Adrenal gland (tissue), 5 donors: ENCODE data around the gene PGP.
"Not testable (repeated sequence)": the region's sequence is repeated elsewhere in the genome, so short reads cannot be mapped to it uniquely, and the experiment has no call there.

Experiments used
- POLR2A ChIP-seq, 2 donors: fragments of 450-650 bp; IDR thresholded peaks; one replicate each; pipeline ENCODE4 v1.6.1; 2017; ENCODE audit warnings: antibody characterized with exemption in 2 of 2, mild to moderate bottlenecking in 2 of 2, moderate library complexity in 1 of 2
- TF ChIP-seq, protein P1 (sequence below), 6 experiments: fragments of 450-650 bp in 4 of 6; fragments of 200-600 bp in 2 of 6; sonication (generic) in 1 of 6; IDR thresholded peaks; 1 replicate in 5 of 6; 2 replicates in 1 of 6; pipeline versions ENCODE4 v1.5.1 to v1.8.0; 2016 to 2021; ENCODE audit warnings: antibody characterized with exemption in 6 of 6, mild to moderate bottlenecking in 2 of 6, moderate library complexity in 1 of 6
- donor health status: DM: no; HTN: no; CAD: no.

DNA sequence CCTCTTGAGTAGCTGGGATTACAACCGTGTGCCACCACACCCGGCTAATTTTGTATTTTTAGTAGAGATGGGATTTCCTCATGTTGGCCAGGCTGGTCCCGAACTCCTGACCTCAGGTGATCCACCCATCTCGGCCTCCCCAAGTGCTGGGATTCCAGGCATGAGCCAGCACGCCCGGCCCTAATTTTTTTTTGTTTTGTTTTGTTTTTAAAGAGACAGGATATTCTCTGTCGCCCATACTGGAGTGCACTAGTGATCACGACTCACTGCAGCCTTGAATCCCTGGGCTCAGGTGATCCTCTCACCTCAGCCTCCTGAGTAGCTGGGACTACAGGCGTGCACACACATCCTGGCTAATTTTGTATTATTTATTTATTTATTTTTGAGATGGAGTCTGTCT, 25.7 kb upstream of the PGP start:
- TF ChIP-seq, protein P1, sequence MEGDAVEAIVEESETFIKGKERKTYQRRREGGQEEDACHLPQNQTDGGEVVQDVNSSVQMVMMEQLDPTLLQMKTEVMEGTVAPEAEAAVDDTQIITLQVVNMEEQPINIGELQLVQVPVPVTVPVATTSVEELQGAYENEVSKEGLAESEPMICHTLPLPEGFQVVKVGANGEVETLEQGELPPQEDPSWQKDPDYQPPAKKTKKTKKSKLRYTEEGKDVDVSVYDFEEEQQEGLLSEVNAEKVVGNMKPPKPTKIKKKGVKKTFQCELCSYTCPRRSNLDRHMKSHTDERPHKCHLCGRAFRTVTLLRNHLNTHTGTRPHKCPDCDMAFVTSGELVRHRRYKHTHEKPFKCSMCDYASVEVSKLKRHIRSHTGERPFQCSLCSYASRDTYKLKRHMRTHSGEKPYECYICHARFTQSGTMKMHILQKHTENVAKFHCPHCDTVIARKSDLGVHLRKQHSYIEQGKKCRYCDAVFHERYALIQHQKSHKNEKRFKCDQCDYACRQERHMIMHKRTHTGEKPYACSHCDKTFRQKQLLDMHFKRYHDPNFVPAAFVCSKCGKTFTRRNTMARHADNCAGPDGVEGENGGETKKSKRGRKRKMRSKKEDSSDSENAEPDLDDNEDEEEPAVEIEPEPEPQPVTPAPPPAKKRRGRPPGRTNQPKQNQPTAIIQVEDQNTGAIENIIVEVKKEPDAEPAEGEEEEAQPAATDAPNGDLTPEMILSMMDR (IDR thresholded peaks at IDR 0.05), result not testable (repeated sequence)
- not testable (repeated sequence) for TF ChIP-seq POLR2A (IDR thresholded peaks at IDR 0.05)
